ENCODE measurements around the gene UBE2L6.
A peak's percentile ranks its signal among the peaks of the same experiment; 100 is the strongest.
"Not testable (repeated sequence)": the region's sequence is repeated elsewhere in the genome, so short reads cannot be mapped to it uniquely, and the experiment has no call there.

The UBE2L6 gene

DNA sequence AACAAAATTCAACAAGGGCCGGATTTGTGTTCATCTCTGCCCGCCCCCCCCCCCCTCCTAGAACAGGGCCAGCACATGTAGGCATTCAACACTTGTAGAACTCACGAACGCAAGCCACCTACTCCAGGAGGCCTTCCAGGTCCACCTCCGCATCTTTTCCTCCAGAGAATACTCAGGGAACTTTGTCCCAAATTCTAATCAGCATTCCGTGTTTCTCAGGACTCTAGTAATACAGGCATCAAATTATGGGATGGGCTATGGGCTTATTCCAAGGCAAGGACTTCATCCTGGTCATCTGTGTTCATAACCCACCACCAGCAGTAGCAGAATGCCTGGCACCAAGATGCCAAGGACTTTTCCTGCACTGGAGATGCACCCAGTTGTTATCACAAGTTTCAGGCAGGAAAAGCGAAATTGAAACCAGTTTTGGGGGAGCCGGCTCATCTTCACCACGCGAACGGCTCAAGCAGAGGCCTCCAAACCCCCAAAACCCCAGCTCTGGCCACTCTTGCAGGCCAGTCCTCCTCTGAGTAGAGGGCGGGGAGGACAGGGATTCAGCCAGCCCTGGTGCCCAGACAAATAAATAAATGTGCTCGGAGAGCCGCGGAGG is 462 bp downstream of the UBE2L6 start:
- no peak for DNase-seq (ENCODE audit: low spot score)

GRCh38 chr11:57566005-57566904 is 1.2 kb downstream of the UBE2L6 start:
- DNase-seq (ENCODE audit: low spot score): peak; percentile 51

DNA sequence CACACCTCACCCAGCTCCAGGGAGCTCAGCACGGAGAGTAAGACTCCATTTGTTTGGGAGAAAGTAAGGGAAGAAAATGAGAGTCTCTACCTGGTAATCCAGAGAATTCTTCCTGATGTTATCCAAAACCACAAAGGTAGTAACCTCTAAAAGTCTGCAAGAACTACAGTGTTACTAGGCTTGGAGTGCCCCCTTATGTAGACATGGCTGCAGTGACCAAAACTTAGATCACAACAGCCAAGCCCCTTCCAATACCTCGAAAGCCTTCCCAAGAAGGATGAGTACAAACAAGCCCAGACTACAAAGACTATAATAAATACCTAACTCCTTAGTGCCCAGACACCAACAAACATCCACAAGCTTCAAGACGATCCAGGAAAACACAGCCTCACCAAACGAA is 4.9 kb downstream of the UBE2L6 start:
- peak; percentile 20 for DNase-seq (ENCODE audit: low spot score)

- DNase-seq (ENCODE audit: low spot score): no peak
Observed at GRCh38 chr11:57560146-57560545, 7.3 kb downstream of the UBE2L6 start.

DNA sequence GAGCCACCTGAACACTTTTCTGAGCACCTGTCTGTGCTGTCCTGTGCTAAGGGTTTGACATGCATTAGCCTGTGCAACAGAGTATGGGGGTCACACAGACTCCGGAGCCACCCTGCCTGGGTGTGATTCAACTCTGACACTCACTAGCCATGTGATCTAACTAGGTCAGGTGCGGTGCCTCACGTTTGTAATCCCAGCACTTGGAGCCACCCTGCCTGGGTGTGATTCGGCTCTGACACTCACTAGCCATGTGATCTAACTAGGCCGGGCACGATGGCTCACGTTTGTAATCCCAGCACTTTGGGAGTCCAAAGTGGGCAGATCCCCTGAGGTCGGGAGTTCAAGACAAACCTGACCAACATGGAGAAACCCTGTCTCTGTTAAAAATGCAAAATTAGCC is 11.4 kb downstream of the UBE2L6 start:
- DNase-seq (ENCODE audit: low spot score): no peak

GRCh38 chr11:57555393-57555792 is 12.1 kb downstream of the UBE2L6 start:
- DNase-seq (ENCODE audit: low spot score): no peak

DNA sequence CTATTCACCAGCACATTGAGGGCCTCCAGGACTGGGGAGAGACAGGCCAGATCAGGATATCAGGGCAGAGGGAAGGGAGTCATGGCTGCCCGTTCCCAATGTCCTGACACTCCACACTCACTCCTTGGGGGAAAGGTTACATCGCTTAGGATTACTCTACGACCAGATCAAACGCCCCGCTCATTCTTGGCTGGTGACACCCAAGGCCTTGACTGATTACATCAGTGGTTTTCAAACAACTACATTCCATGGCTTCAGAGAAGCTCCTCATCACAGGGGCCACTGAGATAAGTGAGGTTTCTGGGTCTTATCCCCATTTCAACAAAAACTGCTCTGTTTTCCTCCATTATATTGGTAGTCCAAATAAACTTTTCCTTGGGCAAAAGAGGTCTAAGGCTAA is 15.0 kb downstream of the UBE2L6 start:
- DNase-seq (ENCODE audit: low spot score): peak; percentile 16

- no peak for DNase-seq (ENCODE audit: low spot score)
Observed at GRCh38 chr11:57551941-57552340, 15.5 kb downstream of the UBE2L6 start.

DNA sequence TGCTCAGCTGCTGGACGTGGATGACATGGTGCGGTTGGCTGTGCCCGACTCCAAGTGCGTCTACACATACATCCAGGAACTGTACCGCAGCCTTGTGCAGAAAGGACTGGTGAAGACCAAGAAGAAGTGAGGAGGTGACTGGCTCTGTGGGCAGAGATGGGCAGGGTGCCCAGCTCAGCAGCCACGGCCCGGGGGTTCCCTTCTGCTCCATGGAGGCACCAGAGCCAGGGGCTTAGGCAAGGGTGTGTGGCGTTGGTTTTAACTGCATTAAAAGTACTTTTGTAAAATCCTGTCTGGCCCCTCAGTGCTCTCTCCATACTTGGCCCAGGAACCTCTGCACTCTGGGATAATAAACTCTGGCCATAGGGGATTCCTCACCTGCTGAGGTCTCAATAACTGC is 17.5 kb downstream of the UBE2L6 start:
- no peak for DNase-seq (ENCODE audit: low spot score)

DNA sequence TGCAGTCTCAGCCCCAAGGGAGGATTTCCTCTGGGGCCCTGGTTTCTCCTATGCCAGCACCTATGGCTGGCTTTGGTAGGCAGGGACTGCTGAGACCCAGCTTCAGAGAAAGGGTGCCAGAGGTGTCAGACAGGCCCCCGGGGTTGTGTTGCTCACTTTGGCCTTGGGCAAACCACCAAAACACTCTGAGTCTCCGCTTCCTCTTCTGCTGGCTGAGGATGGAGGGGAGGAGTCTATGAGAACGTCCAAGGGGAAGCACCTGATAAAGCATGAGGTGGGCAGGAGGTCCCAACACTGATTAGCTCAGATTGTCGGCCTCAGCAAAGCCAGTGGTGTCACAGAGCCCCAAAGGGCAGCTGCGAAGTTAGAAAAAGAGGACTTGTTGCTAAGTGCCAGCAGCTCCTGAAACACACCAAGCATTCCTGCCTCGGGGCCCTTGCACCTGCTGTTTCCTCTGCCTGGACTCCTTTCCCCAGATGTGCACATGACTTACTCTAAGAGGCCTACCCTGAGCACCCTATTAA is 19.6 kb downstream of the UBE2L6 start:
- no peak for DNase-seq (ENCODE audit: low spot score)

DNA sequence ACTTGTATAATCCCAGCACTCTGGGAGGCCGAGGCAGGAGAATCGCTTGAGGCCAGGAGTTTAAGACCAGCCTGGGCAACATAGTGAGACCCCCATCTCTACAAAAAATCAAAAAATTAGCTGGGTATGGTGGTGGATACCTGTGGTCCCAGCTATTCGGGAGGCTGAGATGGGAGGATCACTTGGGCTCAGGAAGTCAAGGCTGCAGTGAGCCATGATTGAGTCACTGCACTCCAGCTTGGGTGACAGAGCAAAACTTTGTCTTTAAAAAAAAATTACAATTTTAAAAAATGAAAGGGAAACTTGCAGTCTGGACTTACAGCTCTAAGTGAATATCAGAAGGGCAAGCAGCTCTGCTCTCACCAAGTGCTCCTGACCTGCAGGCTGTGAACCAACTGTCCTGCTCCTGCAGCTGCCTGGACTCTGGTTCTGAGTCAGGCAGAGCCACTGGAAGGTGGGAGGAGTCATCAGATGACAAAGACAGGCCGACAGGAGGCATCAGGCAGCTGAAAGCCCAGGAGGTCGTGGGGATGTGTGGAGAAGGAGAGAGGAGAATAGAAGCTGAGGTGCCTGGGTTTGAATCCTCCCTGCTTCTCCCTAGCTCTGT is 20.5 kb downstream of the UBE2L6 start:
- peak; percentile 36 for DNase-seq (ENCODE audit: low spot score)

GRCh38 chr11:57546451-57546850 is 21.0 kb downstream of the UBE2L6 start:
- no peak for DNase-seq (ENCODE audit: low spot score)

- DNase-seq (ENCODE audit: low spot score): no peak
Observed at GRCh38 chr11:57545883-57546282, 21.6 kb downstream of the UBE2L6 start.

- DNase-seq (ENCODE audit: low spot score): no peak
Observed at GRCh38 chr11:57544566-57544965, 22.9 kb downstream of the UBE2L6 start.

GRCh38 chr11:57543593-57543992 is 23.9 kb downstream of the UBE2L6 start:
- DNase-seq (ENCODE audit: low spot score): no peak

DNA sequence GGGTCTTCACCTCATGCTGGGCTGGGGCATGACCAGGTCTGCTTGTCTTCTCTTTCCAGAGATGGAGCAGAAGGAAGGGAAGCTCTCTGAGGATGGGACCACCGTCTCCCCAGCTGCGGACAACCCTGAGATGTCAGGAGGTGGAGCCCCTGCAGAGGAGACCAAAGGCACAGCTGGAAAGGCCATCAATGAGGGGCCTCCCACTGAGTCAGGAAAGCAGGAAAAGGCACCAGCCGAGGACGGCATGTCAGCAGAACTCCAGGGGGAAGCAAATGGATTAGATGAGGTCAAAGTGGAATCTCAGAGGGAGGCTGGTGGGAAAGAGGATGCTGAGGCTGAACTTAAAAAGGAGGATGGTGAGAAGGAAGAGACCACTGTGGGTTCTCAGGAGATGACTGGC is 24.9 kb downstream of the UBE2L6 start:
- no peak for DNase-seq (ENCODE audit: low spot score)

GRCh38 chr11:57541169-57541568 is 26.3 kb downstream of the UBE2L6 start:
- no peak for DNase-seq (ENCODE audit: low spot score)

DNA sequence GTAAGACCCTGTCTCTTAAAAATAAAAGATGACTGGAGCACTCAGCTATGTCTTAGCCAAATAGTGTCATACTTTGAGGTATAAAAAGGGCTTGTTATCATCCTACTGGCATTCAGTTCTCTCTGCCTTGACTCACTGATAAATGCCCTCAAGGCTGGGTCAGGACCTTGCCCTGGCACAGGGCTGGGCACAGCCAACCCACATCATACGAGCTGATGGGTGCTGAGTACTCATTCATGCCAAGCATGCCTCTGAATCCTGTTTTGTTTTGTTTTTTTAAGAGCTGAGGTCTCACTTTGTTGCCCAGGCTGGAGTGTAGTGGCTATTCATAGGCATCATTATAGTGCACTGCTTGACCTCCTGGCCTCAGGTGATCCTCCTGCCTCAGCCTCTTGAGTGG is 28.1 kb downstream of the UBE2L6 start:
- DNase-seq (ENCODE audit: low spot score): no peak

- no peak for DNase-seq (ENCODE audit: low spot score)
Observed at GRCh38 chr11:57536947-57537619, 30.4 kb downstream of the UBE2L6 start, which contains the start of gene SMTNL1. Gene SMTNL1 (plus strand): TSS chr11:57537595. CDS start chr11:57542643, 5,048 bp downstream.

DNA sequence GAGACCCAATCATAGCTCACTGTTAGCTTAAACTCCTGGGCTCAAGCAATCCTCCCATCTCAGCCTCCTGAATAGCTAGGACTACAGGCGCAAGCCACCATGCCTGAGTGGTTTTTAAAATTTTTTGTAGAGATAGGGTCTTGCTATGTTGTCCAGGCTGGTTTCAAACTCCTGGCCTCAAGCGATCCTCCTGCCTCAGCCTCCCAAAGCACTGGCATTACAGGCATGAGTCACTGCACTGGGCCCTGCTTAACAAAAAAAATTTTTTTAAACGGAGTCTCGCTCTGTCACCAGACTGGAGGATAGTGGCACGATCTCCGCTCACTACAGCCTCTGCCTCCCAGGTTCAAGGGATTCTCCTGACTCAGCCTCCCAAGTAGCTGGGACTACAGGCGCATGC is 33.0 kb downstream of the UBE2L6 start:
- DNase-seq (ENCODE audit: low spot score): not testable (repeated sequence)

- DNase-seq (ENCODE audit: low spot score): peak; percentile 100
Observed at GRCh38 chr11:57530596-57531507, 36.6 kb downstream of the UBE2L6 start, which contains the start of gene TIMM10. Gene TIMM10 (minus strand): TSS chr11:57530754. CDS start chr11:57530189, 565 bp downstream.
